SK-N-SH (cell line): ENCODE data around the gene MRTFB. TPM values are rescaled to one million over a fixed set of nuclear protein-coding genes. Genes with fewer than 3 reads are reported as not detected.

ENCODE experiments used
- CTCF ChIA-PET: fragments of 300-600, 350-600 bp; formaldehyde crosslinking; extraction: SDS; loops from one replicate; lab custom pipeline; 2021; lab: Yijun Ruan, JAX
- POLR2A ChIA-PET: fragments of 350-600 bp; sonication (Branson Sonifier 250); formaldehyde crosslinking; extraction: SDS; loops from one replicate; lab custom pipeline; 2020; ENCODE audit warnings: antibody characterized with exemption, inconsistent platforms; lab: Yijun Ruan, JAX
- DNase-seq: peaks from one replicate; pipeline ENCODE4 v3.0.0; 2012
- H2AFZ ChIP-seq: fragments of 200-600 bp; sonication (generic); 2 replicates; pipeline ENCODE4 v1.8.1; 2016; ENCODE audit warnings: antibody characterized with exemption, mild to moderate bottlenecking, low read depth
- H3F3A ChIP-seq: fragments of 200-600 bp; sonication (generic); replicated peaks from 2 replicates; pipeline ENCODE3; 2016; ENCODE audit warnings: antibody characterized with exemption, mild to moderate bottlenecking; ENCODE audit not compliant: insufficient read depth
- H3K27ac ChIP-seq, 2 experiments: fragments of 200-500 bp in 1 of 2; fragments of 200-600 bp in 1 of 2; sonication (Bioruptor generic) in 1 of 2; sonication (generic), shearing (Covaris generic) in 1 of 2; 2 replicates each; pipeline versions ENCODE4 v1.5.1 to v1.6.1; 2014 to 2016; ENCODE audit warnings: low read depth in 2 of 2, inconsistent platforms in 1 of 2, low read length in 1 of 2, mild to moderate bottlenecking in 1 of 2, mixed read lengths in 1 of 2
- H3K27me3 ChIP-seq: fragments of 200-600 bp; sonication (generic), shearing (Covaris generic); 2 replicates; pipeline ENCODE4 v1.6.1; 2016; ENCODE audit warnings: mixed run types; ENCODE audit not compliant: insufficient read depth
- H3K36me3 ChIP-seq, 2 experiments: fragments of 200-500 bp in 1 of 2; fragments of 200-600 bp in 1 of 2; sonication (Bioruptor generic) in 1 of 2; sonication (generic) in 1 of 2; replicated peaks in 1 of 2; 2 replicates each; pipeline versions ENCODE3 to v1.5.1; 2014 to 2016; ENCODE audit warnings: low read length in 1 of 2, mild to moderate bottlenecking in 1 of 2; ENCODE audit not compliant: insufficient read depth in 2 of 2, control insufficient read depth in 1 of 2
- H3K4me1 ChIP-seq, 2 experiments: fragments of 200-500 bp in 1 of 2; fragments of 200-600 bp in 1 of 2; sonication (Bioruptor generic) in 1 of 2; sonication (generic), shearing (Covaris generic) in 1 of 2; 2 replicates each; pipeline versions ENCODE4 v1.5.1 to v1.6.1; 2014 to 2016; ENCODE audit warnings: low read depth in 1 of 2, low read length in 1 of 2, mixed run types in 1 of 2; ENCODE audit not compliant: insufficient read depth in 2 of 2, control insufficient read depth in 1 of 2
- H3K4me2 ChIP-seq: fragments of 200-600 bp; sonication (generic), shearing (Covaris generic); 2 replicates; pipeline ENCODE4 v1.6.1; 2017; ENCODE audit warnings: mixed run types
- H3K4me3 ChIP-seq, 2 experiments: fragments of 200-500 bp in 1 of 2; fragments of 200-600 bp in 1 of 2; sonication (Bioruptor generic) in 1 of 2; sonication (generic), shearing (Covaris generic) in 1 of 2; 2 replicates each; pipeline versions ENCODE4 v1.5.1 to v1.8.1; 2014 to 2016; ENCODE audit warnings: low read depth in 2 of 2, inconsistent platforms in 1 of 2, low read length in 1 of 2, mild to moderate bottlenecking in 1 of 2, mixed read lengths in 1 of 2, moderate library complexity in 1 of 2
- H3K79me2 ChIP-seq: fragments of 200-600 bp; sonication (generic); 2 replicates; pipeline ENCODE4 v1.8.1; 2017; ENCODE audit warnings: mild to moderate bottlenecking; ENCODE audit not compliant: insufficient read depth
- H3K9ac ChIP-seq: fragments of 200-600 bp; sonication (generic); 2 replicates; pipeline ENCODE4 v1.6.1; 2017; ENCODE audit warnings: mixed run types
- H3K9me2 ChIP-seq: fragments of 200-600 bp; sonication (generic); 2 replicates; pipeline ENCODE4 v1.6.1; 2017; ENCODE audit warnings: mixed run types
- H3K9me3 ChIP-seq: fragments of 200-600 bp; sonication (generic); 2 replicates; pipeline ENCODE4 v1.6.1; 2017; ENCODE audit warnings: mixed run types, mild to moderate bottlenecking, moderate library complexity
- H4K20me1 ChIP-seq: fragments of 200-600 bp; sonication (generic); 2 replicates; pipeline ENCODE4 v1.6.1; 2017; ENCODE audit warnings: mild to moderate bottlenecking, mixed run types; ENCODE audit not compliant: insufficient read depth
- CHD2 ChIP-seq: fragments of 150-350 bp; IDR thresholded peaks from 2 replicates; pipeline ENCODE4 v1.6.1; 2018; ENCODE audit warnings: low read length; ENCODE audit not compliant: partially characterized antibody
- EP300 ChIP-seq, 2 experiments: IDR thresholded peaks; 2 replicates each; pipeline versions ENCODE4 v1.4.0 to v1.6.1; 2012; ENCODE audit warnings: borderline replicate concordance in 1 of 2, low read depth in 1 of 2, low read length in 1 of 2
- EZH2phosphoT487 ChIP-seq: fragments of 200-600 bp; sonication (generic); IDR thresholded peaks from 2 replicates; pipeline ENCODE4 v1.6.1; 2017; ENCODE audit warnings: low read depth, mixed run types, mild to moderate bottlenecking, antibody characterized with exemption, moderate library complexity, borderline replicate concordance
- FOSL2 ChIP-seq: IDR thresholded peaks from 2 replicates; pipeline ENCODE4 v1.4.0; 2012; ENCODE audit warnings: low read depth, mild to moderate bottlenecking, moderate library complexity, borderline replicate concordance
- NRF1 ChIP-seq: IDR thresholded peaks from 2 replicates; pipeline ENCODE4 v1.6.1; 2012; ENCODE audit warnings: low read depth, mild to moderate bottlenecking, low read length
- TEAD4 ChIP-seq: IDR thresholded peaks from 2 replicates; pipeline ENCODE4 v1.4.0; 2012; ENCODE audit warnings: mild to moderate bottlenecking, borderline replicate concordance; ENCODE audit not compliant: insufficient read depth
- WGBS: methylation state at CpG from one replicate; pipeline ENCODE4 v1.1.6; 2017; ENCODE audit warnings: low lambda C conversion rate; 5-methylcytosine and 5-hydroxymethylcytosine counted together
- polyA plus RNA-seq, 3 experiments: library from polyadenylated mRNA; depleted of rRNA; stranded (reverse); fragments of >200 nt; gene quantifications; 2 replicates each; pipeline ENCODE4 v1.2.3, GENCODE V29; 2012
- TF ChIP-seq, protein P1 (sequence below): fragments of 150-350 bp; IDR thresholded peaks from 2 replicates; pipeline ENCODE4 v1.6.1; 2016; ENCODE audit warnings: mild to moderate bottlenecking, low read depth, low read length
- TF ChIP-seq, protein P2 (sequence below): IDR thresholded peaks from 2 replicates; pipeline ENCODE4 v1.4.0; 2012; ENCODE audit warnings: low read depth

Gene MRTFB
- polyA plus RNA-seq, 1 of the 3 experiments (the other 2 are of a cell fraction), result 3.3 TPM

DNA sequence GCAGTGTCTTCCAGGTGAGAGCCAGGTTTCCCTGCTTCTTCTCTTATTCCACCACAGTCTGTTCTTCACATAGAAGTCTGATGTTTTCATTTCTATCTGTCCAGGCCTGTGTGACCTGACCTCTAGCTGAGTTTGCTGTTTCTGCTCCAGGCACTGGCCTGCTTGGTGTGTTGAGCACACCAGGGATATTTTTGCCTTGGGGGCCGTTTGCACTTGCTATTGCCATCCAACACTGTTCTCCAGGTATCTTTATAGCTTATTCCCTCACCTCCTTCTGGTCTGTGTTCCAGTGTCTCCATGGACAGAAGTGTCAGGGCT lies 41.4 kb downstream of the MRTFB start:
- H3K9me3 ChIP-seq, result no peaks in the 10 kb centered on the region
- no peak overlapping the region for H3K9ac ChIP-seq
- H3K4me3 ChIP-seq, result no peak overlapping the region
- H3K27me3 ChIP-seq, result no peaks in the 10 kb centered on the region
- POLR2A ChIA-PET, result no interaction called here
- H4K20me1 ChIP-seq, result no peaks in the 10 kb centered on the region; the same call in 1 of the 2 replicates
- no peak for DNase-seq
- H3K27ac ChIP-seq, result no peak overlapping the region; a peak in 1 of 4 replicates
- TF ChIP-seq, protein P1, sequence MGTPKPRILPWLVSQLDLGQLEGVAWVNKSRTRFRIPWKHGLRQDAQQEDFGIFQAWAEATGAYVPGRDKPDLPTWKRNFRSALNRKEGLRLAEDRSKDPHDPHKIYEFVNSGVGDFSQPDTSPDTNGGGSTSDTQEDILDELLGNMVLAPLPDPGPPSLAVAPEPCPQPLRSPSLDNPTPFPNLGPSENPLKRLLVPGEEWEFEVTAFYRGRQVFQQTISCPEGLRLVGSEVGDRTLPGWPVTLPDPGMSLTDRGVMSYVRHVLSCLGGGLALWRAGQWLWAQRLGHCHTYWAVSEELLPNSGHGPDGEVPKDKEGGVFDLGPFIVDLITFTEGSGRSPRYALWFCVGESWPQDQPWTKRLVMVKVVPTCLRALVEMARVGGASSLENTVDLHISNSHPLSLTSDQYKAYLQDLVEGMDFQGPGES, result no peak
- TF ChIP-seq FOSL2 (no peak), CHD2 (no peak)
- TF ChIP-seq, all 33 proteins: peak for 0
- H3K4me1 ChIP-seq, result peaks cover 0 to 13% of the 10 kb centered on the region in 2 experiments; a peak in 1 of 4 replicates
- no peak overlapping the region for H3K4me2 ChIP-seq
- H3F3A ChIP-seq, result no peaks in the 10 kb centered on the region
- H3K36me3 ChIP-seq, result no peaks in the 10 kb centered on the region
- no peaks in the 10 kb centered on the region; the same call in 1 of the 2 replicates for H3K79me2 ChIP-seq
- no peaks in the 10 kb centered on the region for H3K9me2 ChIP-seq
- H2AFZ ChIP-seq, result no peak overlapping the region
- CTCF ChIA-PET, result interaction anchor here (1.1 to 1.8 kb wide), 3 partner anchors 14 to 35 kb away, joined by 3 to 6 read pairs (median 4); no protein-coding TSS in a partner anchor
- 88% methylated on average over 1 of the region's 1 CpG for WGBS

DNA sequence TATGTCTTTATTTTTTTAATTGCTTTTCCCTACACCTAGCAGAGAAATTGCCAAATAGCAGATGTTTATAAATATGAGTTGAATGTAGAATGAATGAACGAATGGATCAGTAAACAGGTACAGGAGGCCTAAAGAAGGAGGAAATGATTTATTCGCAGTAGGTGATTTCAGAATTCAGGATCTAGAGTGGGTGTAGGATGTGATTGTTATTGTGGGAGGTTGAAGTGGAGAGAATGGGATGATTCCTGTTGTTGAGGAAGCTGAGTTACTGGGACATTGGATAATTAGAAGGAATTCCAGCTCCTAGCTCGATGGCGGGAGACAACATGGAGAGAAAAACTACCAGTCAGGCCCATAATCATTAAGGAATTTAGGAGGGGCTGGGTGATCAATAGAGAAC lies 42.2 kb downstream of the MRTFB start:
- Histone ChIP-seq H3K9me2 (no peaks in the 10 kb centered on the region), H2AFZ (no peak overlapping the region), H3K9ac (no peak overlapping the region), H3F3A (no peaks in the 10 kb centered on the region), H3K9me3 (no peaks in the 10 kb centered on the region), H4K20me1 (no peaks in the 10 kb centered on the region; the same call in 1 of the 2 replicates), H3K4me1 (peaks cover 0 to 13% of the 10 kb centered on the region in 2 experiments; a peak in 1 of 4 replicates), H3K27ac (no peak overlapping the region), H3K36me3 (no peaks in the 10 kb centered on the region), H3K4me2 (no peak overlapping the region), H3K27me3 (no peaks in the 10 kb centered on the region), H3K79me2 (no peaks in the 10 kb centered on the region; the same call in 1 of the 2 replicates)
- POLR2A ChIA-PET, result no interaction called here
- no peak for DNase-seq
- 95% methylated on average over 4 of the region's 4 CpGs for WGBS
- TF ChIP-seq EZH2phosphoT487 (no peak), NRF1 (no peak)
- TF ChIP-seq, protein P2, sequence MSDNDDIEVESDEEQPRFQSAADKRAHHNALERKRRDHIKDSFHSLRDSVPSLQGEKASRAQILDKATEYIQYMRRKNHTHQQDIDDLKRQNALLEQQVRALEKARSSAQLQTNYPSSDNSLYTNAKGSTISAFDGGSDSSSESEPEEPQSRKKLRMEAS, result no peak
- TF ChIP-seq, all 33 proteins: peak for 0
- H3K4me3 ChIP-seq, result no peak overlapping the region
- CTCF ChIA-PET, result interaction anchor here (1.8 kb wide), 1 partner anchor 15 kb away, joined by 6 read pairs; no protein-coding TSS in a partner anchor

DNA sequence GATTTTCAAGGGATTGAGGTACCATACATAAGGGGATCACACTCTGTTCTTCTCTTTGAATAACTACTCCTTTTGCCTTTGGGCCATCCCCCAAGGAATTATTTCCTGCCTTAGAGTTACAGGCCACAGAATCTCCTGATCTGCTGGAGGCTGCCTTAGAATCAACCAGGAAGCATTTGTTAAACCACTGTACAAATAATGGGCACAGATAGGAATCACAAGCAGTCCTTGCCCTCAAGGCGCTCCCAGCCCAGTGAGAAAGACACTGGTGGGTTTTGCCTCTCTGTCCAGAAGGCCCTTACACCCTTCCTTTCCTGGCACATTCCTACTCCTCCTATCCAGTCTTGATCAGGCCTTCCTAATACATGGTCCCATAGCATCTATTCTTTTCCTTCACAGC lies 45.9 kb downstream of the MRTFB start:
- TF ChIP-seq EZH2phosphoT487 (no peak), TEAD4 (no peak), EP300 (IDR thresholded peaks at IDR 0.05; ENCODE audit: borderline replicate concordance in 1 of 2, low read depth in 1 of 2, low read length in 1 of 2) (no peak)
- TF ChIP-seq, all 33 proteins: peak for 0
- Histone ChIP-seq H3K4me1 (peaks cover 0 to 6% of the 10 kb centered on the region in 2 experiments; a peak in 1 of 4 replicates), H3K79me2 (peaks cover 7% of the 10 kb centered on the region), H3K9me2 (no peaks in the 10 kb centered on the region), H3K27me3 (no peaks in the 10 kb centered on the region), H3K27ac (no peak overlapping the region), H4K20me1 (no peaks in the 10 kb centered on the region), H3K4me2 (no peak overlapping the region), H3K9ac (no peak overlapping the region), H3K4me3 (no peak overlapping the region), H2AFZ (no peak overlapping the region), H3K9me3 (no peaks in the 10 kb centered on the region), H3K36me3 (peaks cover 0 to 3% of the 10 kb centered on the region in 2 experiments), H3F3A (peaks cover 3% of the 10 kb centered on the region)
- ChIA-PET POLR2A (no interaction called here), CTCF (interaction anchor here (1.8 kb wide), 1 partner anchor 16 kb away, joined by 4 read pairs; no protein-coding TSS in a partner anchor)
- DNase-seq, result no peak
- 100% methylated on average over 1 of the region's 1 CpG for WGBS
